Ovary (tissue), 9 donors: Measurements from ENCODE around the gene ARHGAP1. TPM values are rescaled to one million over a fixed set of nuclear protein-coding genes. Genes with fewer than 3 reads are reported as not detected.

Source experiments
- DNase-seq, 5 donors: peaks; one replicate each; pipeline ENCODE4 v3.0.0-alpha.2; 2019 to 2020
- H3K27ac ChIP-seq, 2 donors: fragments of 200-600 bp; one replicate each; pipeline versions ENCODE4 v1.5.1 to v1.8.0; 2019 to 2022
- H3K27me3 ChIP-seq: fragments of 200-600 bp; one replicate; pipeline ENCODE4 v1.8.0; 2022
- H3K36me3 ChIP-seq: fragments of 200-600 bp; sonication (generic); one replicate; pipeline ENCODE4 v1.5.1; 2019
- H3K4me1 ChIP-seq: one replicate; pipeline ENCODE4 v1.8.1; 2013; ENCODE audit warnings: mild to moderate bottlenecking, moderate library complexity; ENCODE audit not compliant: insufficient read depth
- H3K4me3 ChIP-seq: fragments of 200-600 bp; sonication (generic); one replicate; pipeline ENCODE4 v1.5.1; 2017
- H3K9me3 ChIP-seq, 2 donors: fragments of 200-600 bp in 1 of 2; sonication (generic) in 1 of 2; one replicate each; pipeline versions ENCODE4 v1.5.1 to v1.8.1; 2013 to 2019; ENCODE audit warnings: mild to moderate bottlenecking in 1 of 2, moderate library complexity in 1 of 2
- CTCF ChIP-seq, 3 donors: fragments of 450-650 bp in 2 of 3; fragments of 200-600 bp in 1 of 3; IDR thresholded peaks; one replicate each; pipeline versions ENCODE4 v1.5.1 to v1.8.0; 2016 to 2022; ENCODE audit warnings: antibody characterized with exemption in 3 of 3, mild to moderate bottlenecking in 1 of 3
- EP300 ChIP-seq: sonication (generic); formaldehyde crosslinking; IDR thresholded peaks from one replicate; pipeline ENCODE4 v1.6.1; 2017; ENCODE audit warnings: antibody characterized with exemption
- POLR2A ChIP-seq: fragments of 450-650 bp; IDR thresholded peaks from one replicate; pipeline ENCODE4 v1.6.1; 2017; ENCODE audit warnings: antibody characterized with exemption, mild to moderate bottlenecking, moderate library complexity
- WGBS, 3 donors: extraction: QIAGEN DNeasy Blood & Tissue Kit in 1 of 3; methylation state at CpG; one replicate each; pipeline versions ENCODE4 v1.1.5 to v1.1.7; 2013 to 2017; 5-methylcytosine and 5-hydroxymethylcytosine counted together
- intact Hi-C, 4 donors: fragments of 100-400 bp; cut with DNase I; formaldehyde crosslinking; loops; one replicate each; pipeline versions ENCODE4 v1.11.0 to v1.15.1; 2022 to 2023
- polyA plus RNA-seq, 2 donors: library from polyadenylated mRNA; stranded (reverse); fragments of 200-250 nt in 1 of 2; fragments of 350-450 nt in 1 of 2; fragmentation: Illumina TruSeq in 1 of 2; extraction: RNeasy Lipid Tissue Mini Kit (QIAGEN cat#74804) in 1 of 2; gene quantifications; one replicate each; pipeline ENCODE4 v1.2.3, GENCODE V29; 2013 to 2014
- total RNA-seq, 7 donors: library from RNA; depleted of rRNA in 2 of 7; stranded (reverse); fragments of >200 nt in 2 of 7; fragmentation: NEBNext Ultra II Directional in 3 of 7; extraction: Animal tissue kit (Norgen Biotek cat#: 25700) in 3 of 7; gene quantifications; one replicate each; pipeline versions ENCODE4 v1.1.0 to v1.2.4, GENCODE V29; 2016 to 2023
- donor health status: DM: no; HTN: no; CAD: no; lungs with moderate emphysema.
- donor health status: DM: no; HTN: no; CAD: no.
- donor health status: Bipolar disorder and iron deficiency.
- donor health status: DM: yes; HTN: yes; CAD: no.
- donor health status: DM: no; HTN: no; CAD: no.
- donor health status: DM: yes; HTN: yes; CAD: no.

Gene ARHGAP1
- total and polyA plus RNA-seq, 9 donors, result 24.1 to 95.9 (median 73.3) TPM

- Histone ChIP-seq H3K9me3 (no peaks in the 10 kb centered on the region), H3K4me1 (no peaks in the 10 kb centered on the region), H3K36me3 (no peaks in the 10 kb centered on the region), H3K27me3 (no peaks in the 10 kb centered on the region), H3K4me3 (no peak overlapping the region), H3K27ac (no peak overlapping the region)
- DNase-seq, result no peak
- intact Hi-C loops, result no loop called here
- TF ChIP-seq CTCF (IDR thresholded peaks at IDR 0.05) (no peak), POLR2A (no peak), EP300 (no peak)
- whole genome bisulfite sequencing, 3 donors, result 91 to 96% (median 91%) methylated on average over 2 of the region's 2 CpGs
These were observed 68.7 kb downstream of the ARHGAP1 start for GRCh38 chr11:46631676-46632075.

GRCh38 chr11:46630237-46630636 lies 70.2 kb downstream of the ARHGAP1 start:
- no peak for TF ChIP-seq POLR2A
- TF ChIP-seq CTCF (IDR thresholded peaks at IDR 0.05), result no peak
- TF ChIP-seq EP300, result no peak
- Histone ChIP-seq H3K4me3 (no peak overlapping the region), H3K4me1 (no peaks in the 10 kb centered on the region), H3K27me3 (no peaks in the 10 kb centered on the region), H3K27ac (no peak overlapping the region), H3K9me3 (no peaks in the 10 kb centered on the region), H3K36me3 (no peaks in the 10 kb centered on the region)
- intact Hi-C loops, result no loop called here
- DNase-seq, result no peak
- 95 to 100% (median 97%) methylated on average over 1 of the region's 1 CpG for WGBS, 3 donors

- no peaks in the 10 kb centered on the region for H3K9me3 ChIP-seq
- no peak overlapping the region for H3K27ac ChIP-seq
- intact Hi-C loops, result no loop called here
- 77 to 83% (median 78%) methylated on average over 6 of the region's 6 CpGs for WGBS, 3 donors
- H3K36me3 ChIP-seq, result no peaks in the 10 kb centered on the region
- no peaks in the 10 kb centered on the region for H3K4me1 ChIP-seq
- no peak for DNase-seq
- H3K27me3 ChIP-seq, result no peaks in the 10 kb centered on the region
- TF ChIP-seq POLR2A (no peak), EP300 (no peak), CTCF (IDR thresholded peaks at IDR 0.05) (no peak)
- H3K4me3 ChIP-seq, result no peak overlapping the region
These were observed 71.5 kb downstream of the ARHGAP1 start for GRCh38 chr11:46628961-46629360.

Other genes with a start within 250 kb of the ARHGAP1 start
- 10 to 100 TPM; 22.3 to 38.1 (median 34.4) TPM for gene AMBRA1, start 106.6 kb downstream of the ARHGAP1 start, total RNA-seq
- 10 to 100 TPM; 18.7 to 22.0 TPM for gene AMBRA1, start 106.6 kb downstream of the ARHGAP1 start, polyA plus RNA-seq
- gene HARBI1, start 83.4 kb downstream of the ARHGAP1 start, total RNA-seq, result 1 to 10 TPM; 1.4 to 4.9 (median 3.2) TPM
- 1 to 10 TPM; 1.3 to 2.2 TPM for gene HARBI1, start 83.4 kb downstream of the ARHGAP1 start, polyA plus RNA-seq
- 10 to 100 TPM; 41.8 to 60.1 (median 54.5) TPM for gene ATG13, start 83.1 kb downstream of the ARHGAP1 start, total RNA-seq
- gene ATG13, start 83.1 kb downstream of the ARHGAP1 start, polyA plus RNA-seq, result 100 to 1,000 TPM in 1 of 2 donors, 10 to 100 TPM in 1; 37.2 to 119 TPM
- 10 to 100 TPM in 1 of 7 donors, 1 to 10 TPM in 6; 4.7 to 11.6 (median 7.8) TPM for gene ZNF408, start 412 bp upstream of the ARHGAP1 start, total RNA-seq
- 1 to 10 TPM; 1.4 to 8.0 TPM for gene ZNF408, start 412 bp upstream of the ARHGAP1 start, polyA plus RNA-seq
- under 1 TPM in 4 of 7 donors, not detected in 3; 0.12 to 1.00 (median 0.37) TPM for gene F2, start 18.6 kb upstream of the ARHGAP1 start, total RNA-seq
- gene F2, start 18.6 kb upstream of the ARHGAP1 start, polyA plus RNA-seq, result under 1 TPM; 0.10 to 0.30 TPM
- 100 to 1,000 TPM in 3 of 7 donors, 10 to 100 TPM in 4; 27.6 to 110 (median 94.6) TPM for gene CKAP5, start 145.7 kb upstream of the ARHGAP1 start, total RNA-seq
- gene CKAP5, start 145.7 kb upstream of the ARHGAP1 start, polyA plus RNA-seq, result 10 to 100 TPM; 25.8 to 62.2 TPM
- 10 to 100 TPM in 4 of 7 donors, 1 to 10 TPM in 3; 4.4 to 20.6 (median 11.6) TPM for gene LRP4, start 217.9 kb upstream of the ARHGAP1 start, total RNA-seq
- 10 to 100 TPM in 1 of 2 donors, 1 to 10 TPM in 1; 5.4 to 16.2 TPM for gene LRP4, start 217.9 kb upstream of the ARHGAP1 start, polyA plus RNA-seq
- 10 to 100 TPM; 20.3 to 42.6 (median 25.6) TPM for gene CSTPP1, start 236.1 kb upstream of the ARHGAP1 start, total RNA-seq
- 10 to 100 TPM; 20.6 to 25.8 TPM for gene CSTPP1, start 236.1 kb upstream of the ARHGAP1 start, polyA plus RNA-seq